SK-N-SH treated with all-trans-retinoic acid at 6 μM for 48 hours (cell line): ENCODE data around the gene GPALPP1.

ENCODE experiments used
- ATAC-seq: fragments of 200-7000 bp; cut with Tn5 transposase; 3 replicates; pipeline ENCODE4 v1.9.1; 2020; ENCODE audit warnings: mild to moderate bottlenecking, moderate library complexity
- ARNTL ChIP-seq: fragments of 450-650 bp; formaldehyde crosslinking; IDR thresholded peaks from 2 replicates; pipeline ENCODE4 v1.5.0; 2020; ENCODE audit warnings: low read depth, mild to moderate bottlenecking, moderate library complexity, borderline replicate concordance
- BACH2 ChIP-seq: fragments of 250-450 bp; sonication (Bioruptor Pico); IDR thresholded peaks from 2 replicates; pipeline ENCODE4 v1.9.0; 2021; ENCODE audit warnings: mild to moderate bottlenecking, borderline replicate concordance
- CSDC2 ChIP-seq: fragments of 250-450 bp; sonication (Bioruptor Pico); IDR thresholded peaks from 2 replicates; pipeline ENCODE4 v1.5.0; 2020; ENCODE audit warnings: mild to moderate bottlenecking, moderate library complexity
- ESRRG ChIP-seq: fragments of 250-450 bp; sonication (Bioruptor Pico); IDR thresholded peaks from 2 replicates; pipeline ENCODE4 v1.6.1; 2021; ENCODE audit warnings: mild to moderate bottlenecking
- GLIS3 ChIP-seq: fragments of 250-450 bp; sonication (Bioruptor Pico); IDR thresholded peaks from 2 replicates; pipeline ENCODE4 v1.5.0; 2020; ENCODE audit warnings: mild to moderate bottlenecking, moderate library complexity
- ISL1 ChIP-seq: fragments of 250-450 bp; sonication (Bioruptor Pico); IDR thresholded peaks from 2 replicates; pipeline ENCODE4 v2.1.2; 2022; ENCODE audit warnings: mild to moderate bottlenecking, moderate library complexity
- PPARA ChIP-seq: fragments of 250-450 bp; sonication (Bioruptor Pico); IDR thresholded peaks from 2 replicates; pipeline ENCODE4 v1.5.0; 2020; ENCODE audit warnings: mild to moderate bottlenecking, borderline replicate concordance
- RARB ChIP-seq: fragments of 250-450 bp; sonication (Bioruptor Pico); IDR thresholded peaks from 2 replicates; pipeline ENCODE4 v1.8.0; 2021; ENCODE audit warnings: mild to moderate bottlenecking, moderate library complexity
- SNAI2 ChIP-seq: fragments of 250-450 bp; sonication (Bioruptor Pico); IDR thresholded peaks from 2 replicates; pipeline ENCODE4 v1.5.0; 2020; ENCODE audit warnings: mild to moderate bottlenecking, moderate library complexity
- TCF4 ChIP-seq: fragments of 250-450 bp; sonication (Bioruptor Pico); IDR thresholded peaks from 2 replicates; pipeline ENCODE4 v1.8.0; 2021; ENCODE audit warnings: mild to moderate bottlenecking, moderate library complexity, borderline replicate concordance
- TOX ChIP-seq: fragments of 250-450 bp; sonication (Bioruptor Pico); IDR thresholded peaks from 2 replicates; pipeline ENCODE4 v1.8.0; 2021; ENCODE audit warnings: mild to moderate bottlenecking, moderate library complexity, borderline replicate concordance
- ZC3H10 ChIP-seq: fragments of 250-450 bp; sonication (Bioruptor Pico); IDR thresholded peaks from 2 replicates; pipeline ENCODE4 v1.5.1; 2021; ENCODE audit warnings: mild to moderate bottlenecking, moderate library complexity
- ZFP30 ChIP-seq: fragments of 450-650 bp; formaldehyde crosslinking; IDR thresholded peaks from 2 replicates; pipeline ENCODE4 v1.5.0; 2022; ENCODE audit warnings: mild to moderate bottlenecking, moderate library complexity
- ZNF565 ChIP-seq: fragments of 450-650 bp; formaldehyde crosslinking; conservative IDR thresholded peaks from 2 replicates; pipeline ENCODE4 v1.5.0; 2020; ENCODE audit warnings: low read depth, mild to moderate bottlenecking, moderate library complexity
- ZNF70 ChIP-seq: fragments of 450-650 bp; formaldehyde crosslinking; IDR thresholded peaks from 2 replicates; pipeline ENCODE4 v1.5.0; 2020; ENCODE audit warnings: mild to moderate bottlenecking, moderate library complexity
- ZNF8 ChIP-seq: fragments of 450-650 bp; formaldehyde crosslinking; IDR thresholded peaks from 2 replicates; pipeline ENCODE4 v1.5.0; 2020; ENCODE audit warnings: mild to moderate bottlenecking, moderate library complexity
- TF ChIP-seq, protein P1 (sequence below): fragments of 250-450 bp; sonication (Bioruptor Pico); IDR thresholded peaks from 2 replicates; pipeline ENCODE4 v1.5.1; 2021; ENCODE audit warnings: mild to moderate bottlenecking, moderate library complexity
- TF ChIP-seq, protein P2 (sequence below): fragments of 250-450 bp; sonication (Bioruptor Pico); IDR thresholded peaks from 2 replicates; pipeline ENCODE4 v1.8.0; 2020; ENCODE audit warnings: mild to moderate bottlenecking, moderate library complexity, borderline replicate concordance
- TF ChIP-seq, protein P3 (sequence below): fragments of 250-450 bp; sonication (Bioruptor Pico); IDR thresholded peaks from 2 replicates; pipeline ENCODE4 v1.5.0; 2020; ENCODE audit warnings: mild to moderate bottlenecking, moderate library complexity
- TF ChIP-seq, protein P4 (sequence below): fragments of 250-450 bp; sonication (Bioruptor Pico); IDR thresholded peaks from 2 replicates; pipeline ENCODE4 v1.8.0; 2021; ENCODE audit warnings: low read depth, mild to moderate bottlenecking, moderate library complexity, borderline replicate concordance

The GPALPP1 gene

DNA sequence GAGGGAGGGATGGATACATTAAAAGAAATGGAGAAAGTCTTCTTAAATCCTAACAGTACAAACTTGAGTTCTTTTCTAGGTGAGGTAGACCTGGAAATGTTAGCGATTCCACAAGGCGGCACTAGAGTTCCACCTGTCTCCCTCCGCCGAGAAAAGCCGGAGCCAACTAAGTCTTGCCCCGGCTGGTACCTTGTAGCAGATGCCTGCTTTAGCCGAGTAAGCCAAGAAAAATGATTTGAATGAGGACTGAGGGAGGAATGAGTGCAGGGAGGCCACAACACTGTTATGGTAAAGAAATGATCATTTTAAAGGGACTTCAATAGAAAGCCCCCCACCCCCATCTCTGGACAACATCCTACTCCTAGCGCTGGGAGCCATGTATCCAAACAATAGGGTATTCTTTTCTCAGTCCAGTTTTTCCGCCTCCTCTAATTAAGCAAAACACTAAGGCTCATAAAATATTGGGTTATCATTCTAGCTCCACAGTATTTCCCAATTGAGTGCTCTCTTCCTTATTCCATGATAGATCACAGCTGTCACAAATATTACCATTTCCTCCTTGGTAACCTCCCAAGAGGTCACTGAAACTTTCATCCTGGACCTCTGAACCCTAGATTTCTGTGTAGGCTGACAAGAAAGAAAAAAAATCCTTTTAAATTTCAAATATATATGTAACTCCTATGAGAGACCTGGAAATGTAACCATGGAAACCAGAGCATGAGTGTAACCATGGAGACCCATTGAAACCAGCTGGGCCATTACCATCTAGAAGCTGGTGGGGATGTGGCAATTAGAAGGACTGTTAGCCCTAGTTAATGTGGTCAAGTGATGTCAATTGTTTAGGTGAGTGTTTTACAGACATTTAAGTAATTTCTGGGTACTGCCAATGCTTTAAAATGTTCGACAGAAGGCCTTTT is 58.3 kb downstream of the GPALPP1 start:
- peak; percentile 98 for ATAC-seq
- TF ChIP-seq ZNF565 (CRISPR knock-in tag): no peak
- TF ChIP-seq, protein P1, sequence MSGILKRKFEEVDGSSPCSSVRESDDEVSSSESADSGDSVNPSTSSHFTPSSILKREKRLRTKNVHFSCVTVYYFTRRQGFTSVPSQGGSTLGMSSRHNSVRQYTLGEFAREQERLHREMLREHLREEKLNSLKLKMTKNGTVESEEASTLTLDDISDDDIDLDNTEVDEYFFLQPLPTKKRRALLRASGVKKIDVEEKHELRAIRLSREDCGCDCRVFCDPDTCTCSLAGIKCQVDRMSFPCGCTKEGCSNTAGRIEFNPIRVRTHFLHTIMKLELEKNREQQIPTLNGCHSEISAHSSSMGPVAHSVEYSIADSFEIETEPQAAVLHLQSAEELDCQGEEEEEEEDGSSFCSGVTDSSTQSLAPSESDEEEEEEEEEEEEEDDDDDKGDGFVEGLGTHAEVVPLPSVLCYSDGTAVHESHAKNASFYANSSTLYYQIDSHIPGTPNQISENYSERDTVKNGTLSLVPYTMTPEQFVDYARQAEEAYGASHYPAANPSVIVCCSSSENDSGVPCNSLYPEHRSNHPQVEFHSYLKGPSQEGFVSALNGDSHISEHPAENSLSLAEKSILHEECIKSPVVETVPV: no peak
- TF ChIP-seq RARB (CRISPR knock-in tag): no peak
- TF ChIP-seq ZNF70 (CRISPR knock-in tag): no peak
- no peak for TF ChIP-seq SNAI2 (CRISPR knock-in tag)
- TF ChIP-seq ESRRG: no peak
- TF ChIP-seq, protein P2, sequence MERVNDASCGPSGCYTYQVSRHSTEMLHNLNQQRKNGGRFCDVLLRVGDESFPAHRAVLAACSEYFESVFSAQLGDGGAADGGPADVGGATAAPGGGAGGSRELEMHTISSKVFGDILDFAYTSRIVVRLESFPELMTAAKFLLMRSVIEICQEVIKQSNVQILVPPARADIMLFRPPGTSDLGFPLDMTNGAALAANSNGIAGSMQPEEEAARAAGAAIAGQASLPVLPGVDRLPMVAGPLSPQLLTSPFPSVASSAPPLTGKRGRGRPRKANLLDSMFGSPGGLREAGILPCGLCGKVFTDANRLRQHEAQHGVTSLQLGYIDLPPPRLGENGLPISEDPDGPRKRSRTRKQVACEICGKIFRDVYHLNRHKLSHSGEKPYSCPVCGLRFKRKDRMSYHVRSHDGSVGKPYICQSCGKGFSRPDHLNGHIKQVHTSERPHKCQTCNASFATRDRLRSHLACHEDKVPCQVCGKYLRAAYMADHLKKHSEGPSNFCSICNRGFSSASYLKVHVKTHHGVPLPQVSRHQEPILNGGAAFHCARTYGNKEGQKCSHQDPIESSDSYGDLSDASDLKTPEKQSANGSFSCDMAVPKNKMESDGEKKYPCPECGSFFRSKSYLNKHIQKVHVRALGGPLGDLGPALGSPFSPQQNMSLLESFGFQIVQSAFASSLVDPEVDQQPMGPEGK (CRISPR knock-in tag): no peak
- TF ChIP-seq BACH2: no peak
- no peak for TF ChIP-seq ARNTL (CRISPR knock-in tag)
- TF ChIP-seq ZC3H10 (CRISPR knock-in tag): no peak
- TF ChIP-seq GLIS3 (CRISPR knock-in tag): no peak
- no peak for TF ChIP-seq CSDC2 (CRISPR knock-in tag)
- TF ChIP-seq, protein P3, sequence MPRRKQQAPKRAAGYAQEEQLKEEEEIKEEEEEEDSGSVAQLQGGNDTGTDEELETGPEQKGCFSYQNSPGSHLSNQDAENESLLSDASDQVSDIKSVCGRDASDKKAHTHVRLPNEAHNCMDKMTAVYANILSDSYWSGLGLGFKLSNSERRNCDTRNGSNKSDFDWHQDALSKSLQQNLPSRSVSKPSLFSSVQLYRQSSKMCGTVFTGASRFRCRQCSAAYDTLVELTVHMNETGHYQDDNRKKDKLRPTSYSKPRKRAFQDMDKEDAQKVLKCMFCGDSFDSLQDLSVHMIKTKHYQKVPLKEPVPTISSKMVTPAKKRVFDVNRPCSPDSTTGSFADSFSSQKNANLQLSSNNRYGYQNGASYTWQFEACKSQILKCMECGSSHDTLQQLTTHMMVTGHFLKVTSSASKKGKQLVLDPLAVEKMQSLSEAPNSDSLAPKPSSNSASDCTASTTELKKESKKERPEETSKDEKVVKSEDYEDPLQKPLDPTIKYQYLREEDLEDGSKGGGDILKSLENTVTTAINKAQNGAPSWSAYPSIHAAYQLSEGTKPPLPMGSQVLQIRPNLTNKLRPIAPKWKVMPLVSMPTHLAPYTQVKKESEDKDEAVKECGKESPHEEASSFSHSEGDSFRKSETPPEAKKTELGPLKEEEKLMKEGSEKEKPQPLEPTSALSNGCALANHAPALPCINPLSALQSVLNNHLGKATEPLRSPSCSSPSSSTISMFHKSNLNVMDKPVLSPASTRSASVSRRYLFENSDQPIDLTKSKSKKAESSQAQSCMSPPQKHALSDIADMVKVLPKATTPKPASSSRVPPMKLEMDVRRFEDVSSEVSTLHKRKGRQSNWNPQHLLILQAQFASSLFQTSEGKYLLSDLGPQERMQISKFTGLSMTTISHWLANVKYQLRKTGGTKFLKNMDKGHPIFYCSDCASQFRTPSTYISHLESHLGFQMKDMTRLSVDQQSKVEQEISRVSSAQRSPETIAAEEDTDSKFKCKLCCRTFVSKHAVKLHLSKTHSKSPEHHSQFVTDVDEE (CRISPR knock-in tag): no peak
- no peak for TF ChIP-seq ISL1 (CRISPR knock-in tag)
- no peak for TF ChIP-seq TCF4
- TF ChIP-seq, protein P4, sequence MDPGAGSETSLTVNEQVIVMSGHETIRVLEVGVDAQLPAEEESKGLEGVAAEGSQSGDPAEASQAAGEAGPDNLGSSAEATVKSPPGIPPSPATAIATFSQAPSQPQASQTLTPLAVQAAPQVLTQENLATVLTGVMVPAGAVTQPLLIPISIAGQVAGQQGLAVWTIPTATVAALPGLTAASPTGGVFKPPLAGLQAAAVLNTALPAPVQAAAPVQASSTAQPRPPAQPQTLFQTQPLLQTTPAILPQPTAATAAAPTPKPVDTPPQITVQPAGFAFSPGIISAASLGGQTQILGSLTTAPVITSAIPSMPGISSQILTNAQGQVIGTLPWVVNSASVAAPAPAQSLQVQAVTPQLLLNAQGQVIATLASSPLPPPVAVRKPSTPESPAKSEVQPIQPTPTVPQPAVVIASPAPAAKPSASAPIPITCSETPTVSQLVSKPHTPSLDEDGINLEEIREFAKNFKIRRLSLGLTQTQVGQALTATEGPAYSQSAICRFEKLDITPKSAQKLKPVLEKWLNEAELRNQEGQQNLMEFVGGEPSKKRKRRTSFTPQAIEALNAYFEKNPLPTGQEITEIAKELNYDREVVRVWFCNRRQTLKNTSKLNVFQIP (CRISPR knock-in tag): no peak
- no peak for TF ChIP-seq TOX (CRISPR knock-in tag)
- TF ChIP-seq ZFP30: no peak
- no peak for TF ChIP-seq ZNF8 (CRISPR knock-in tag)
- TF ChIP-seq, all 23 proteins: peak for 0

DNA sequence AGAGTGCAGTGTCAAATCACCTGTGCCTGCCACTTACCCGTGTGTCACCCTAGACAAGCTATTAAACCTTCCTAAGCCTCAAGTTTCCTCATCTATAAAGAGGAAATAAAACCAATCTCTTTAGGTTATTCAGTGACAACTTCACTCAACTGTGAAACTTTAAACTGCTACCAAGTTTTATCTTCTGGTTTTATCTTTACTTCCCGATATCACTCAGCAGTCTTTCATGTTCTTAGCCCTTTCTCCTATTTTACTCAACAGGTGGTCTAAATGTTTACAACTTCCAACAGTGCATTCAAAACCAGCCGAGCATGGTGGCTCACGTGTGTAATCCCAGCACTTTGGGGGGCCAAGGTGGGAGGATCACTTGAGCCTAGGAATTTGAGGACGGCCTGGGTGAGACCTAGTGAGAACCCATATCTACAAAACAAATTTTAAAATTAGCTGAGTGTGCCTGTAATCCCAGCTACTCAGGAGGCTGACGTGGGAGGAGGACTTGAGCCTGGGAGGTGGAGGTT is 59.6 kb downstream of the GPALPP1 start:
- no peak for TF ChIP-seq SNAI2 (CRISPR knock-in tag)
- TF ChIP-seq ZNF70 (CRISPR knock-in tag): no peak
- no peak for TF ChIP-seq ZC3H10 (CRISPR knock-in tag)
- TF ChIP-seq, all 23 proteins: peak for 0

DNA sequence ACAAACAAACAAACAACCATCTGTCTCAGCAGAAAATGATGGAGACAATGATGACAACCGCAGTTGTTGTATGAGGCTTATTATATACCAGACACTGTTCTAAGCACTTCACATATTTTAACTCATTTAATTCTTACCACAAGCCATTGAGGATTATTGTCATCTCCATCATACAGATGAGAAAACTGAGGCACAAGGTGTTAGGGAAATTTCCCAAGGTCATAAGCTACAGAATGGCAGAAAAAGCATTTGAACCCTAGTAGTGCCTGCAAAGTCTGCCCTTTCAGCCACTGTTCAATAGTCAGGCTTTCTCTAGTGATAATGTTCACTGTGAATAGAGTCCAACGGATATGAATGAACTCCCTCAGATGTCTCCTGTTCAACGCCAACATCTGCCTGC is 60.1 kb downstream of the GPALPP1 start:
- ATAC-seq: no peak
- TF ChIP-seq ZNF565 (CRISPR knock-in tag) (no peak), PPARA (no peak), ZC3H10 (CRISPR knock-in tag) (no peak), TCF4 (no peak)
- TF ChIP-seq, protein P4 (CRISPR knock-in tag): no peak
- TF ChIP-seq, protein P1: no peak

More for the DNA sequence above, 59.6 kb downstream of the GPALPP1 start:
- no peak for ATAC-seq
